Measurements from ENCODE around the gene KRTAP5-8. TPM values are rescaled to one million over a fixed set of nuclear protein-coding genes. Genes with fewer than 3 reads are reported as not detected.

The KRTAP5-8 gene
- total and polyA plus RNA-seq, 5 donors from 2014 or later = 0.35 TPM; not detected in 4

GRCh38 chr11:71495286-71496230 is 42.3 kb upstream of the KRTAP5-8 start:
- H3K27me3 Mint-ChIP-seq = no peaks in the 10 kb centered on the region

GRCh38 chr11:71496421-71496820 is 41.4 kb upstream of the KRTAP5-8 start:
- Mint-ChIP-seq H3K9me3 (no peaks in the 10 kb centered on the region), H3K4me3 (no peak overlapping the region), H3K27ac (no peak overlapping the region), H3K27me3 (no peaks in the 10 kb centered on the region), H3K36me3 (peaks cover 74% of the 10 kb centered on the region), H3K4me1 (peaks cover 0 to 4% (median 1%) of the 10 kb centered on the region in 4 donors)
- no peak for DNase-seq
- Histone ChIP-seq H3K9me3 (ENCODE audit: control insufficient read depth in 2 of 2, low read length in 2 of 2) (no peaks in the 10 kb centered on the region), H3K27ac (ENCODE audit: insufficient read depth, low read length, poor library complexity, severe bottlenecking) (no peak overlapping the region), H3K4me1 (ENCODE audit: control insufficient read depth, insufficient read depth, low read length, poor library complexity, severe bottlenecking) (no peaks in the 10 kb centered on the region), H3K27me3 (ENCODE audit: control insufficient read depth, insufficient read depth, low read length) (no peaks in the 10 kb centered on the region), H3K36me3 (ENCODE audit: control insufficient read depth, insufficient read depth, low read length) (peaks cover 94% of the 10 kb centered on the region), H3K4me3 (ENCODE audit: low read depth, low read length) (no peak overlapping the region)
- ATAC-seq (ENCODE audit: low read depth in 2 of 2) = no peak

More at GRCh38 chr11:71495286-71496230, 42.3 kb upstream of the KRTAP5-8 start:
- H3K36me3 ChIP-seq (ENCODE audit: control insufficient read depth, insufficient read depth, low read length) = peaks cover 93% of the 10 kb centered on the region
- no peaks in the 10 kb centered on the region for H3K27me3 ChIP-seq (ENCODE audit: control insufficient read depth, insufficient read depth, low read length)
- Mint-ChIP-seq H3K9me3 (no peaks in the 10 kb centered on the region), H3K36me3 (peaks cover 74% of the 10 kb centered on the region), H3K4me3 (no peak overlapping the region), H3K27ac (peak overlapping the region in 2 of 3 donors; percentile 39 to 55), H3K4me1 (peaks cover 0 to 4% (median 1%) of the 10 kb centered on the region in 4 donors)
- ATAC-seq (ENCODE audit: low read depth in 2 of 2) (no peak), DNase-seq (no peak)
- H3K27ac ChIP-seq (ENCODE audit: insufficient read depth, low read length, poor library complexity, severe bottlenecking) = no peak overlapping the region
- H3K4me3 ChIP-seq (ENCODE audit: low read depth, low read length) = no peak overlapping the region
- no peaks in the 10 kb centered on the region for H3K9me3 ChIP-seq (ENCODE audit: control insufficient read depth in 2 of 2, low read length in 2 of 2)
- H3K4me1 ChIP-seq (ENCODE audit: control insufficient read depth, insufficient read depth, low read length, poor library complexity, severe bottlenecking) = no peaks in the 10 kb centered on the region

GRCh38 chr11:71498091-71498490 is 39.7 kb upstream of the KRTAP5-8 start:
- no peak for DNase-seq
- Histone ChIP-seq H3K4me1 (ENCODE audit: control insufficient read depth, insufficient read depth, low read length, poor library complexity, severe bottlenecking) (no peaks in the 10 kb centered on the region), H3K36me3 (ENCODE audit: control insufficient read depth, insufficient read depth, low read length) (peaks cover 82% of the 10 kb centered on the region), H3K27ac (ENCODE audit: insufficient read depth, low read length, poor library complexity, severe bottlenecking) (no peak overlapping the region), H3K4me3 (ENCODE audit: low read depth, low read length) (no peak overlapping the region), H3K9me3 (ENCODE audit: control insufficient read depth in 2 of 2, low read length in 2 of 2) (no peaks in the 10 kb centered on the region), H3K27me3 (ENCODE audit: control insufficient read depth, insufficient read depth, low read length) (no peaks in the 10 kb centered on the region)
- Mint-ChIP-seq H3K9me3 (no peaks in the 10 kb centered on the region), H3K36me3 (peaks cover 59% of the 10 kb centered on the region), H3K4me3 (no peak overlapping the region), H3K27me3 (no peaks in the 10 kb centered on the region), H3K4me1 (peaks cover 0 to 4% (median 1%) of the 10 kb centered on the region in 4 donors), H3K27ac (no peak overlapping the region)
- ATAC-seq (ENCODE audit: low read depth in 2 of 2) = no peak

GRCh38 chr11:71499125-71499524 is 38.7 kb upstream of the KRTAP5-8 start:
- Mint-ChIP-seq H3K27ac (peak overlapping the region in 1 of 3 donors; percentile 8), H3K4me3 (no peak overlapping the region), H3K36me3 (peaks cover 57% of the 10 kb centered on the region), H3K9me3 (no peaks in the 10 kb centered on the region), H3K27me3 (no peaks in the 10 kb centered on the region), H3K4me1 (peaks cover 0 to 4% (median 1%) of the 10 kb centered on the region in 4 donors)
- ATAC-seq (ENCODE audit: low read depth in 2 of 2) = no peak
- Histone ChIP-seq H3K27me3 (ENCODE audit: control insufficient read depth, insufficient read depth, low read length) (no peaks in the 10 kb centered on the region), H3K36me3 (ENCODE audit: control insufficient read depth, insufficient read depth, low read length) (peaks cover 80% of the 10 kb centered on the region), H3K9me3 (ENCODE audit: control insufficient read depth in 2 of 2, low read length in 2 of 2) (no peaks in the 10 kb centered on the region), H3K4me3 (ENCODE audit: low read depth, low read length) (no peak overlapping the region), H3K27ac (ENCODE audit: insufficient read depth, low read length, poor library complexity, severe bottlenecking) (no peak overlapping the region), H3K4me1 (ENCODE audit: control insufficient read depth, insufficient read depth, low read length, poor library complexity, severe bottlenecking) (no peaks in the 10 kb centered on the region)
- DNase-seq = no peak

GRCh38 chr11:71499546-71499945 is 38.3 kb upstream of the KRTAP5-8 start:
- no peak overlapping the region for H3K4me3 ChIP-seq (ENCODE audit: low read depth, low read length)
- ATAC-seq (ENCODE audit: low read depth in 2 of 2) (no peak), DNase-seq (no peak)
- H3K36me3 Mint-ChIP-seq = peaks cover 55% of the 10 kb centered on the region
- no peak overlapping the region for H3K4me3 Mint-ChIP-seq
- peaks cover 80% of the 10 kb centered on the region for H3K36me3 ChIP-seq (ENCODE audit: control insufficient read depth, insufficient read depth, low read length)
- no peak overlapping the region for H3K27ac ChIP-seq (ENCODE audit: insufficient read depth, low read length, poor library complexity, severe bottlenecking)
- no peaks in the 10 kb centered on the region for H3K27me3 ChIP-seq (ENCODE audit: control insufficient read depth, insufficient read depth, low read length)
- peaks cover 0 to 4% (median 2%) of the 10 kb centered on the region in 4 donors for H3K4me1 Mint-ChIP-seq
- H3K27me3 Mint-ChIP-seq = no peaks in the 10 kb centered on the region
- H3K27ac Mint-ChIP-seq = no peak overlapping the region
- no peaks in the 10 kb centered on the region for H3K9me3 Mint-ChIP-seq
- H3K9me3 ChIP-seq (ENCODE audit: control insufficient read depth in 2 of 2, low read length in 2 of 2) = no peaks in the 10 kb centered on the region
- no peaks in the 10 kb centered on the region for H3K4me1 ChIP-seq (ENCODE audit: control insufficient read depth, insufficient read depth, low read length, poor library complexity, severe bottlenecking)

- H3K4me3 ChIP-seq (ENCODE audit: low read depth, low read length) = no peak overlapping the region
- Mint-ChIP-seq H3K4me3 (no peak overlapping the region), H3K27ac (no peak overlapping the region), H3K27me3 (no peaks in the 10 kb centered on the region), H3K4me1 (peaks cover 0 to 4% (median 2%) of the 10 kb centered on the region in 4 donors), H3K9me3 (no peaks in the 10 kb centered on the region), H3K36me3 (peaks cover 53% of the 10 kb centered on the region)
- H3K27ac ChIP-seq (ENCODE audit: insufficient read depth, low read length, poor library complexity, severe bottlenecking) = no peak overlapping the region
- ATAC-seq (ENCODE audit: low read depth in 2 of 2) (no peak), DNase-seq (no peak)
- no peaks in the 10 kb centered on the region for H3K9me3 ChIP-seq (ENCODE audit: control insufficient read depth in 2 of 2, low read length in 2 of 2)
- peaks cover 76% of the 10 kb centered on the region for H3K36me3 ChIP-seq (ENCODE audit: control insufficient read depth, insufficient read depth, low read length)
- no peaks in the 10 kb centered on the region for H3K4me1 ChIP-seq (ENCODE audit: control insufficient read depth, insufficient read depth, low read length, poor library complexity, severe bottlenecking)
- H3K27me3 ChIP-seq (ENCODE audit: control insufficient read depth, insufficient read depth, low read length) = no peaks in the 10 kb centered on the region
These were observed 37.2 kb upstream of the KRTAP5-8 start for GRCh38 chr11:71500601-71501021.

GRCh38 chr11:71501071-71501985 is 36.5 kb upstream of the KRTAP5-8 start:
- Histone ChIP-seq H3K27ac (ENCODE audit: insufficient read depth, low read length, poor library complexity, severe bottlenecking) (no peak overlapping the region), H3K27me3 (ENCODE audit: control insufficient read depth, insufficient read depth, low read length) (no peaks in the 10 kb centered on the region), H3K36me3 (ENCODE audit: control insufficient read depth, insufficient read depth, low read length) (peaks cover 72% of the 10 kb centered on the region), H3K4me1 (ENCODE audit: control insufficient read depth, insufficient read depth, low read length, poor library complexity, severe bottlenecking) (no peaks in the 10 kb centered on the region), H3K4me3 (ENCODE audit: low read depth, low read length) (no peak overlapping the region), H3K9me3 (ENCODE audit: control insufficient read depth in 2 of 2, low read length in 2 of 2) (no peaks in the 10 kb centered on the region)
- H3K27ac Mint-ChIP-seq = no peak overlapping the region
- DNase-seq (no peak), ATAC-seq (ENCODE audit: low read depth in 2 of 2) (no peak)
- no peaks in the 10 kb centered on the region for H3K27me3 Mint-ChIP-seq
- H3K9me3 Mint-ChIP-seq = peaks cover 0 to 2% (median 0%) of the 10 kb centered on the region in 7 donors
- H3K4me3 Mint-ChIP-seq = no peak overlapping the region
- H3K36me3 Mint-ChIP-seq = peaks cover 55% of the 10 kb centered on the region
- H3K4me1 Mint-ChIP-seq = peaks cover 0 to 4% (median 2%) of the 10 kb centered on the region in 4 donors
